Measurements from ENCODE around the gene BMPR1B.

Gene BMPR1B

GRCh38 chr4:94933799-94934198 lies 176.0 kb downstream of the BMPR1B start:
- no peak overlapping the region for H3K27ac ChIP-seq
- TF ChIP-seq ZFX (IDR thresholded peaks at IDR 0.05; ENCODE audit: borderline replicate concordance) (no peak), CTCF (IDR thresholded peaks at IDR 0.05) (no peak)

GRCh38 chr4:94934201-94934600 lies 176.4 kb downstream of the BMPR1B start:
- no peak overlapping the region for H3K27ac ChIP-seq
- TF ChIP-seq ZFX (IDR thresholded peaks at IDR 0.05; ENCODE audit: borderline replicate concordance), result no peak

- TF ChIP-seq CTCF (IDR thresholded peaks at IDR 0.05) (no peak), ZFX (IDR thresholded peaks at IDR 0.05; ENCODE audit: borderline replicate concordance) (no peak)
- no peak overlapping the region for H3K27ac ChIP-seq
These were observed 177.1 kb downstream of the BMPR1B start for GRCh38 chr4:94934864-94935263.

GRCh38 chr4:94936854-94937253 lies 179.1 kb downstream of the BMPR1B start:
- no peak overlapping the region for H3K27ac ChIP-seq
- TF ChIP-seq CTCF (IDR thresholded peaks at IDR 0.05) (no peak), ZFX (IDR thresholded peaks at IDR 0.05; ENCODE audit: borderline replicate concordance) (no peak)

- no peak overlapping the region for H3K27ac ChIP-seq
- no peak for TF ChIP-seq CTCF (IDR thresholded peaks at IDR 0.05)
- no peak for TF ChIP-seq ZFX (IDR thresholded peaks at IDR 0.05; ENCODE audit: borderline replicate concordance)
These were observed 182.2 kb downstream of the BMPR1B start for GRCh38 chr4:94939791-94940519.

GRCh38 chr4:94940520-94940908 lies 182.8 kb downstream of the BMPR1B start:
- H3K27ac ChIP-seq, result no peak overlapping the region
- TF ChIP-seq ZFX (IDR thresholded peaks at IDR 0.05; ENCODE audit: borderline replicate concordance) (no peak), CTCF (IDR thresholded peaks at IDR 0.05) (no peak)

GRCh38 chr4:94941706-94942105 lies 184.0 kb downstream of the BMPR1B start:
- TF ChIP-seq ZFX (IDR thresholded peaks at IDR 0.05; ENCODE audit: borderline replicate concordance), result no peak
- TF ChIP-seq CTCF (IDR thresholded peaks at IDR 0.05), result no peak
- H3K27ac ChIP-seq, result no peak overlapping the region

GRCh38 chr4:94944726-94945125 lies 187.0 kb downstream of the BMPR1B start:
- no peak overlapping the region for H3K27ac ChIP-seq
- no peak for TF ChIP-seq CTCF (IDR thresholded peaks at IDR 0.05)
- no peak for TF ChIP-seq ZFX (IDR thresholded peaks at IDR 0.05; ENCODE audit: borderline replicate concordance)
